ENCODE measurements around the gene C2orf92. TPM values are rescaled to one million over a fixed set of nuclear protein-coding genes. Genes with fewer than 3 reads are reported as not detected.
"Not testable (repeated sequence)": the region's sequence is repeated elsewhere in the genome, so short reads cannot be mapped to it uniquely, and the experiment has no call there.

Gene C2orf92
- total RNA-seq, 1 experiment from 2014 or later, result 6.9 TPM

DNA sequence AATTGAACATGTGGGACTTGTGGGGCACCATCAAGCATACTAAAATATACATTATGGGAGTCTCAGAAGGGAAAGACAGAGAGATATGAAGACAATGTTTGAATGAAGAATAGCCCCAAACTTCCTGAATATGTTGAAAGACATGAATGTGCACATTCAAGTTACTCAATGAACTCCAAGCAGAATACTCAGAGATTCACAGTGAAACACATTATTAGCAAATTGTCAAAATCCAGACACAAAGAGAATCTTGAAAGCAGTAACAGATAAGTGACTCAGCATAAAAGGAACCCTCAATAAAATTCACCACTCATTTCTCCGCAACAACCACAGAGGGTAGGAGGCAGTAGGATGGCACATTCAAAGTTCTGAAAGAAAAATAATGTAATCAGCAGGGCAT is 8.8 kb downstream of the C2orf92 start:
- TF ChIP-seq, protein P1, sequence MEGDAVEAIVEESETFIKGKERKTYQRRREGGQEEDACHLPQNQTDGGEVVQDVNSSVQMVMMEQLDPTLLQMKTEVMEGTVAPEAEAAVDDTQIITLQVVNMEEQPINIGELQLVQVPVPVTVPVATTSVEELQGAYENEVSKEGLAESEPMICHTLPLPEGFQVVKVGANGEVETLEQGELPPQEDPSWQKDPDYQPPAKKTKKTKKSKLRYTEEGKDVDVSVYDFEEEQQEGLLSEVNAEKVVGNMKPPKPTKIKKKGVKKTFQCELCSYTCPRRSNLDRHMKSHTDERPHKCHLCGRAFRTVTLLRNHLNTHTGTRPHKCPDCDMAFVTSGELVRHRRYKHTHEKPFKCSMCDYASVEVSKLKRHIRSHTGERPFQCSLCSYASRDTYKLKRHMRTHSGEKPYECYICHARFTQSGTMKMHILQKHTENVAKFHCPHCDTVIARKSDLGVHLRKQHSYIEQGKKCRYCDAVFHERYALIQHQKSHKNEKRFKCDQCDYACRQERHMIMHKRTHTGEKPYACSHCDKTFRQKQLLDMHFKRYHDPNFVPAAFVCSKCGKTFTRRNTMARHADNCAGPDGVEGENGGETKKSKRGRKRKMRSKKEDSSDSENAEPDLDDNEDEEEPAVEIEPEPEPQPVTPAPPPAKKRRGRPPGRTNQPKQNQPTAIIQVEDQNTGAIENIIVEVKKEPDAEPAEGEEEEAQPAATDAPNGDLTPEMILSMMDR (IDR thresholded peaks at IDR 0.05; ENCODE audit: unreplicated experiment), result no peak
- Mint-ChIP-seq H3K4me1 (ENCODE audit: low read depth, unreplicated experiment) (no peaks in the 10 kb centered on the region), H3K27me3 (ENCODE audit: unreplicated experiment) (no peaks in the 10 kb centered on the region), H3K27ac (ENCODE audit: unreplicated experiment) (no peak overlapping the region), H3K4me3 (ENCODE audit: low read depth, unreplicated experiment) (no peak overlapping the region), H3K36me3 (ENCODE audit: insufficient read depth, unreplicated experiment) (no peaks in the 10 kb centered on the region), H3K9me3 (ENCODE audit: low read depth, unreplicated experiment) (no peaks in the 10 kb centered on the region)
- intact Hi-C loops (cut with micrococcal nuclease; ENCODE audit: unreplicated experiment), result no loop called here
- DNase-seq, result no peak
- CTCF ChIA-PET, result no interaction called here
- BruUV-seq (replicated peaks), result no TSS peak

DNA sequence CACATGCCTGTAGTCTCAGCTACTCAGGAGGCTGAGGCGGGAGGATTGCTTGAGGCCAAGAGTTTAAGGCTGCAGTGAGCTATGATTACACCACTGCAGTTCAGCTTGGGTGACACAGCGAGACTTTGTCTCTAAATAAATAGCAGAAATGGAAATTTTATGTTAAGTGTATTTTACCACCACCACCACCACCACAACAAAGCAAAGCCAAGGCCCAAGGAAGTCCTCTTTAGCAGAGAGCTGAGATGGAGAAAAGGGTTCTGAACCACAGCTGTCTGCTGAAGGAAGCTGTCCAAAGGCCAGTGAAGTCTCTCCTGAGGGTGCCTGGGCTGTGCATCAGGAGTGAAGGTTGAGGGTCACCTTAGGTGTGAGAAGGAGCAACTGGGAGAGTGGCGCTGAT is 17.7 kb downstream of the C2orf92 start:
- not testable (repeated sequence) for BruUV-seq (replicated peaks)

DNA sequence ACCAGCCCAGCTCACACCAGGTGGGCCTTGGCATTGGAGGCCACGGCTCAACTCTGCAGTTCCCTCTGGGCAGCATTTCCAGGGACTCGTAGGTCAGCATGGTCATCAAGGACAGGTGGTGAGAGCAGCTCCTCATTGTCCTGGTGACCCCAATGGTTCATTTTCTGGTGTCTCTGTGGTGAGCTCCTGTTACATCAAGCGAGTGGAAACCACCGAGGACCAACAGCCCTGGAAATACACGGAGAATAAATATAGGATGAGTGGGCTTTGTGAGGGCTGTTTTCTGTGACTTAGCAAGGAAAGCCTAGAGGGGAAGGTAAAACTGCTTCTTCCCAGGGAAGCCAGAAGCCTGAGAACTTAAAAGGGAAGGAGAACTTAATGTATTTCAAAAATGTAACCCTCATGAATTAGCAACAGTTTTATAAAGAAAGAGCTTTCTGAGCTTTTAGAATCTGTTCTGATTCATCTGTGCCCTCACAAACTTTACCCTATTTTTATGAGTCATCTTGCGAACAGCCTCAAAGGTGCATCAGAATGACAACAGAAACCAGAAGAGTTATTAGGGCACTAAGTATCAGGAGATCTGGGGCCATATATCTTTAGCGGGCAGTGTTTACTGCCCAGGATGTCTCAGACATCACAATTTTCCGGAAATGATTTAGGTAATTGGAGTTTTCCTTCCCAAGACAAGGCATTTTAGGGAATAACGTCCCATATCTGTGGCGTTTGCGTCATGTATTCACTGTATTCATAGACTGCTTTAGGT is 18.7 kb downstream of the C2orf92 start:
- intact Hi-C loops (cut with micrococcal nuclease; ENCODE audit: unreplicated experiment), result no loop called here
- Mint-ChIP-seq H3K4me3 (ENCODE audit: low read depth, unreplicated experiment) (no peak overlapping the region), H3K27me3 (ENCODE audit: unreplicated experiment) (peaks cover 9% of the 10 kb centered on the region), H3K36me3 (ENCODE audit: insufficient read depth, unreplicated experiment) (no peaks in the 10 kb centered on the region), H3K9me3 (ENCODE audit: low read depth, unreplicated experiment) (no peaks in the 10 kb centered on the region), H3K4me1 (ENCODE audit: low read depth, unreplicated experiment) (no peaks in the 10 kb centered on the region), H3K27ac (ENCODE audit: unreplicated experiment) (no peak overlapping the region)
- BruUV-seq (replicated peaks), result no TSS peak
- no peak for DNase-seq
- TF ChIP-seq, protein P1 (IDR thresholded peaks at IDR 0.05; ENCODE audit: unreplicated experiment), result no peak
- CTCF ChIA-PET, result no interaction called here

More for the DNA sequence above, 17.7 kb downstream of the C2orf92 start:
- DNase-seq; intact Hi-C loops (cut with micrococcal nuclease; ENCODE audit: unreplicated experiment); H3K27me3 Mint-ChIP-seq (ENCODE audit: unreplicated experiment); H3K4me3 Mint-ChIP-seq (ENCODE audit: low read depth, unreplicated experiment); H3K4me1 Mint-ChIP-seq (ENCODE audit: low read depth, unreplicated experiment); H3K9me3 Mint-ChIP-seq (ENCODE audit: low read depth, unreplicated experiment); H3K36me3 Mint-ChIP-seq (ENCODE audit: insufficient read depth, unreplicated experiment); H3K27ac Mint-ChIP-seq (ENCODE audit: unreplicated experiment): not testable (repeated sequence)
- CTCF ChIA-PET, result interaction anchor here (1.6 kb wide), 1 partner anchor 10 kb away, joined by 4 read pairs; no protein-coding TSS in a partner anchor

DNA sequence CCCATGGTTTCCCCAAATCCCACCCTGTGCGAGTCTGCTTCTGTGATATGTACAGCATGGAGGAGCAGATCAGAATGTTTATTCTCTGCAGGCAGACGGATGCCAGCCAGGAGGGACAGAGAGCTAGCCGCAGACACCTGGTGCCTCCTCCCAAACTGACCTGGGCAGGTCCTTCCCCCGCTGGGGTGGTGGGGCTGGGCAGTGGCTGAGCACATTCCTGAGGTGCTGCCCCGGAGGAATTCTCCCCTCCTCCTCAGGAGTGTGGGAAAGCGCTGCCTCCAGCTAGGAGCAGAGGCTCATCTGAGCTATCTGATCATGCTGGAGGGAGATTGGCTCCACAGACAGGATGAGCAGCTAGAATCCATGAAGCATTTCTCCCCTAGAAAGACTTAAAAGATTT is 21.7 kb downstream of the C2orf92 start:
- BruUV-seq (replicated peaks), result no TSS peak
- Mint-ChIP-seq H3K4me1 (ENCODE audit: low read depth, unreplicated experiment) (peaks cover 8% of the 10 kb centered on the region), H3K27me3 (ENCODE audit: unreplicated experiment) (peaks cover 20% of the 10 kb centered on the region), H3K4me3 (ENCODE audit: low read depth, unreplicated experiment) (no peak overlapping the region), H3K36me3 (ENCODE audit: insufficient read depth, unreplicated experiment) (no peaks in the 10 kb centered on the region), H3K27ac (ENCODE audit: unreplicated experiment) (no peak overlapping the region), H3K9me3 (ENCODE audit: low read depth, unreplicated experiment) (peaks cover 3% of the 10 kb centered on the region)
- no peak for DNase-seq
- CTCF ChIA-PET, result interaction anchor here (1.1 kb wide), 1 partner anchor 101 kb away, joined by 3 read pairs; no protein-coding TSS in a partner anchor
- intact Hi-C loops (cut with micrococcal nuclease; ENCODE audit: unreplicated experiment), result no loop called here
- TF ChIP-seq, protein P1 (IDR thresholded peaks at IDR 0.05; ENCODE audit: unreplicated experiment), result no peak

DNA sequence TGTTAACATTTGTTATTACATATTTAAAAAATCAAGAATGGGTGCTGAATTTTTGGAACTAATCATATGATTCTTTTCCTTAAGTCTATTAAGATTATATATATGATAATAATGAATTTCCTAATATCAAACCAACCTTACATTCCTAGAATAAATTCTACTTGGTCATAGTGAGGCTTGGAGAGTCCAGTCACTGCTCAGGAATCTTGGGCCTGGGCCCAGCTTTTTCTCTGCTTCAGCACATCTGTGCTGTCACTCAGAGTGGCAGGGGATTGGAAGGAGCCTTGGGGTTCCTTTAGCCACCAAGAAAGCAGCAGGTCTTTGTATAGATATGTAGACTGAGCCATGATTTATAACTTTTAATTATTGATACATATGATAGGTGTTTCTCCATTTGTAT is 24.0 kb downstream of the C2orf92 start:
- no peaks in the 10 kb centered on the region for H3K36me3 Mint-ChIP-seq (ENCODE audit: insufficient read depth, unreplicated experiment)
- no peak overlapping the region for H3K27ac Mint-ChIP-seq (ENCODE audit: unreplicated experiment)
- H3K27me3 Mint-ChIP-seq (ENCODE audit: unreplicated experiment), result peaks cover 28% of the 10 kb centered on the region
- no TSS peak for BruUV-seq (replicated peaks)
- no peak overlapping the region for H3K4me3 Mint-ChIP-seq (ENCODE audit: low read depth, unreplicated experiment)
- intact Hi-C loops (cut with micrococcal nuclease; ENCODE audit: unreplicated experiment), result no loop called here
- CTCF ChIA-PET, result no interaction called here
- peaks cover 3% of the 10 kb centered on the region for H3K9me3 Mint-ChIP-seq (ENCODE audit: low read depth, unreplicated experiment)
- DNase-seq, result no peak
- peaks cover 8% of the 10 kb centered on the region for H3K4me1 Mint-ChIP-seq (ENCODE audit: low read depth, unreplicated experiment)
- TF ChIP-seq, protein P1 (IDR thresholded peaks at IDR 0.05; ENCODE audit: unreplicated experiment), result no peak
